ENCODE results near the gene CAMTA1. TPM values are rescaled to one million over a fixed set of nuclear protein-coding genes. Genes with fewer than 3 reads are reported as not detected.

The CAMTA1 gene
- total RNA-seq, 1 donor from 2014 or later: 268 TPM

DNA sequence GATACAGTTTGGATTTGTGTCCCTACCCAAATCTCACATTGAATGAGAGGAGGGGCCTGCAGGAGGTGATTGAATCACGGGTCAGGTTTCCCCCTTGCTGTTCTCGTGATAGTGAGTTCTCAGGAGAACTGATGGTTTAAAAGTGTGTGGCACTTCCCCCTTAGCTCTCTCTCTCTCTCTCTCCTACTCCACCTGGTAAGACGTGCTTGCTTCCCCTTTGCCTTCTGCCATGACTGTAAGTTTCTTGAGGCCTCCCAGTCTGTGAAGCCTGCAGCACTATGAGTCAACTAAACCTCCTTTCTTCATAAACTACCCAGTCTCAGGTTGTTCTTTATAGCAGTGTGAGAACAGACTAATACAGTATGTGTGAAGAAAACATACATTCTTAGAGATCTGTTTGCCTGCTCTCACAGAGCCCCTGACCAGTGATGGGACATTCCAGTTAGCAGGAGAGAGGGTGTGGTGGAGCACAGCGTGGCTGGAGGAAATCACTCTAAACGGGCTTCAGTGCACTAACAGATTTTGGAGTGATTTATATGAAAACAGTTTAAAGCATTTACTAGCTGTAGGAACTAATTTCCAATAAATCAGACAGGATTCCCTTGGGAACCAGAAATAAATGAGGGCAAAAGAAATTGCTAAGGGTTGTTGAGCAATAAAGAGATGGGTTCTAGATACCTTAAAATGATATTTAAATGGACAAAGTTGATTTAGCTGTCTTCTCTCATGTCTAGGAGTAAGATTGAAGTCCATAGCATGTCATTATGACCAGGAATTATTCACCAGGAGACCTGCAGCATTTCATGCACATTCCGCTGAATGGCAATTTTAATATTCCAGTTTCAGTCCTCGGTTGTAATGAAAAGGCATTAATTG, 411.0 kb downstream of the CAMTA1 start:
- Histone ChIP-seq H3K9ac (no peak overlapping the region), H3K4me2 (no peak overlapping the region), H3K4me3 (no peak overlapping the region), H2AFZ (replicated peaks) (no peak overlapping the region), H3K27me3 (no peaks in the 10 kb centered on the region), H3K27ac (no peak overlapping the region), H3K9me3 (ENCODE audit: low read depth) (no peaks in the 10 kb centered on the region), H3F3A (ENCODE audit: low read depth) (no peaks in the 10 kb centered on the region), H3K79me2 (ENCODE audit: low read depth) (no peaks in the 10 kb centered on the region), H3K4me1 (peaks cover 10% of the 10 kb centered on the region), H3K36me3 (no peaks in the 10 kb centered on the region), H4K20me1 (ENCODE audit: low read depth) (no peaks in the 10 kb centered on the region)
- Mint-ChIP-seq H3K27ac (no peak overlapping the region), H3K4me3 (no peak overlapping the region), H3K4me1 (peaks cover 5% of the 10 kb centered on the region), H3K9me3 (no peaks in the 10 kb centered on the region), H3K36me3 (no peaks in the 10 kb centered on the region), H3K27me3 (ENCODE audit: insufficient read depth, low read depth) (peaks cover 8% of the 10 kb centered on the region)
- DNase-seq (ENCODE audit: low spot score): no peak
- TF ChIP-seq EZH2phosphoT487 (IDR thresholded peaks at IDR 0.05): no peak
- TF ChIP-seq, protein P1, sequence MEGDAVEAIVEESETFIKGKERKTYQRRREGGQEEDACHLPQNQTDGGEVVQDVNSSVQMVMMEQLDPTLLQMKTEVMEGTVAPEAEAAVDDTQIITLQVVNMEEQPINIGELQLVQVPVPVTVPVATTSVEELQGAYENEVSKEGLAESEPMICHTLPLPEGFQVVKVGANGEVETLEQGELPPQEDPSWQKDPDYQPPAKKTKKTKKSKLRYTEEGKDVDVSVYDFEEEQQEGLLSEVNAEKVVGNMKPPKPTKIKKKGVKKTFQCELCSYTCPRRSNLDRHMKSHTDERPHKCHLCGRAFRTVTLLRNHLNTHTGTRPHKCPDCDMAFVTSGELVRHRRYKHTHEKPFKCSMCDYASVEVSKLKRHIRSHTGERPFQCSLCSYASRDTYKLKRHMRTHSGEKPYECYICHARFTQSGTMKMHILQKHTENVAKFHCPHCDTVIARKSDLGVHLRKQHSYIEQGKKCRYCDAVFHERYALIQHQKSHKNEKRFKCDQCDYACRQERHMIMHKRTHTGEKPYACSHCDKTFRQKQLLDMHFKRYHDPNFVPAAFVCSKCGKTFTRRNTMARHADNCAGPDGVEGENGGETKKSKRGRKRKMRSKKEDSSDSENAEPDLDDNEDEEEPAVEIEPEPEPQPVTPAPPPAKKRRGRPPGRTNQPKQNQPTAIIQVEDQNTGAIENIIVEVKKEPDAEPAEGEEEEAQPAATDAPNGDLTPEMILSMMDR (IDR thresholded peaks at IDR 0.05): no peak
- TF ChIP-seq EZH2 (IDR thresholded peaks at IDR 0.05): no peak

DNA sequence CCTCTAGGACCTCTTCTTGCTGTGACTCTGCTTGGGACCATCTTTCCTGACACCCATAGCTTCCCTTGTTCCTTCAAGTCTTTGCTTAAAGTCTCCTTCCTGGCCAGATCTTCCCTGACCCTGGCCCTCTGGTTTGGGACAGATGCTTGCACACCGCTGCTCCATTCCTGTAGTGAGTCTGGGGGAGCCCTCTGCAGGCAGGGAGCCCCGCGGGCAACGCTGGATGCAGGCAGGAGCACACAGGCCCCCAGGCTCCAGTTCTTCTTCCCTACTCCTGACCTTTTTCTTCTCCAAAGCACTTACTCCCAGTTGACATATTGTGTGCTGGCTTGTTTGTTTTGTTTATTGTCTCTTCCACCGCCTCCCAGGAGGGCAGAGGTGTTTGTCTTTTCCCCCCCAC, 413.4 kb downstream of the CAMTA1 start:
- H3K9ac ChIP-seq: no peak overlapping the region
- peak overlapping the region; percentile 31 for H3K4me2 ChIP-seq
- H3K36me3 ChIP-seq: no peaks in the 10 kb centered on the region
- peak overlapping the region; percentile 37 for H2AFZ ChIP-seq (replicated peaks)
- H3K4me3 Mint-ChIP-seq: no peak overlapping the region
- H3K27me3 Mint-ChIP-seq (ENCODE audit: insufficient read depth, low read depth): peaks cover 6% of the 10 kb centered on the region
- no peaks in the 10 kb centered on the region for H4K20me1 ChIP-seq (ENCODE audit: low read depth)
- peaks cover 5% of the 10 kb centered on the region for H3K4me1 Mint-ChIP-seq
- H3K9me3 ChIP-seq (ENCODE audit: low read depth): no peaks in the 10 kb centered on the region
- no peaks in the 10 kb centered on the region for H3K79me2 ChIP-seq (ENCODE audit: low read depth)
- peaks cover 3% of the 10 kb centered on the region for H3K9me3 Mint-ChIP-seq
- H3K4me3 ChIP-seq: no peak overlapping the region
- H3K27ac ChIP-seq: no peak overlapping the region
- DNase-seq (ENCODE audit: low spot score): no peak
- TF ChIP-seq, protein P1 (IDR thresholded peaks at IDR 0.05): no peak
- TF ChIP-seq EZH2phosphoT487 (IDR thresholded peaks at IDR 0.05) (no peak), EZH2 (IDR thresholded peaks at IDR 0.05) (no peak)
- H3F3A ChIP-seq (ENCODE audit: low read depth): no peaks in the 10 kb centered on the region
- H3K36me3 Mint-ChIP-seq: no peaks in the 10 kb centered on the region
- no peaks in the 10 kb centered on the region for H3K27me3 ChIP-seq
- no peak overlapping the region for H3K27ac Mint-ChIP-seq
- peaks cover 10% of the 10 kb centered on the region for H3K4me1 ChIP-seq

DNA sequence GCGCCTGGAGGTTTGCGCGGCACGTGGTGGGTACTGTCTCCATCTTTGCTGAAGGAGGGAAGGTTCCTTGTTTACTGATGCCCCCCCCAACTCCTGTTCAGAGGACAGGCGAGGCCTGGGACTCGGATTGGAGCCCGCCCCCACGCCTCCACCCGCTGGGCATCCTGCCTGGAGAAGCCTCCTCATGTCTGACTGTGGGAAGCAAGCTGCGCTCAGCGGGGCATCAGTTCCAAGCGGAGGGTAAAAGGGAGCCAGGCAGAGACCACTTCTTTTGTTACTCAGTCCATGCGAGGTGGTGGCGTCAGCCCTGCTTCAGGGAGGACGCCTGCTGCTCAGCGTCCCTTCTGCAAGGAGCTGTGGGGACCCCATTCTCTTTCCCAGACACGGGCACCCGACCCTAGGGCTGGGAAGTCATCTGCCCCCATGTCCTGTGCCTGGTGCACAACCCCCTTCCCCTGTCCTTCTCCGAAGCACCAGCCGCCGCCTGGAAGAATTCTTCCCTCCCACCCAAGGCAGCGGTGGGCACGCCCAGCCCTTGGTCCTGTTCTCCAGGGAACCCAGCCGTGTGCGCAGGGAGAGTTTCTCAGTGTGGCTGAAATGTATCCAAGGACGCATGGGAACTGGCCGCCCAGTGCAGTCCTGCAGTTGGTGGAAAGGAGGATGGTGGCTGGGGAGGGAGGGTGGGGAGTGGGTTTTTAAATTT, 414.0 kb downstream of the CAMTA1 start:
- H3K9ac ChIP-seq: no peak overlapping the region
- TF ChIP-seq, protein P1 (IDR thresholded peaks at IDR 0.05): no peak
- TF ChIP-seq EZH2 (IDR thresholded peaks at IDR 0.05) (no peak), EZH2phosphoT487 (IDR thresholded peaks at IDR 0.05) (no peak)
- no peak overlapping the region for H3K27ac ChIP-seq
- Mint-ChIP-seq H3K36me3 (no peaks in the 10 kb centered on the region), H3K27ac (no peak overlapping the region), H3K27me3 (ENCODE audit: insufficient read depth, low read depth) (peaks cover 6% of the 10 kb centered on the region), H3K9me3 (peaks cover 3% of the 10 kb centered on the region), H3K4me1 (peaks cover 5% of the 10 kb centered on the region), H3K4me3 (no peak overlapping the region)
- peak; percentile 51 for DNase-seq (ENCODE audit: low spot score)
- no peak overlapping the region for H3K4me3 ChIP-seq
- H2AFZ ChIP-seq (replicated peaks): peak overlapping the region; percentile 37
- peak overlapping the region; percentile 31 for H3K4me2 ChIP-seq
- H3K9me3 ChIP-seq (ENCODE audit: low read depth): no peaks in the 10 kb centered on the region
- no peaks in the 10 kb centered on the region for H4K20me1 ChIP-seq (ENCODE audit: low read depth)
- no peaks in the 10 kb centered on the region for H3K36me3 ChIP-seq
- no peaks in the 10 kb centered on the region for H3K79me2 ChIP-seq (ENCODE audit: low read depth)
- H3F3A ChIP-seq (ENCODE audit: low read depth): no peaks in the 10 kb centered on the region
- H3K27me3 ChIP-seq: no peaks in the 10 kb centered on the region
- H3K4me1 ChIP-seq: peaks cover 10% of the 10 kb centered on the region

Measured in neural progenitor cell (in vitro differentiated cells).